HL-60/S4 treated with retinoic acid at 250 ng/mL for 4 days and 3 days (cell line): ENCODE results near the gene CACNA2D3.
"Not testable (repeated sequence)": the region's sequence is repeated elsewhere in the genome, so short reads cannot be mapped to it uniquely, and the experiment has no call there.

ENCODE experiments used
- in situ Hi-C: fragments of 300-500 bp; cut with MboI; formaldehyde crosslinking; loops from 2 replicates; pipeline ENCODE4 v1.7.0; 2022; ENCODE audit warnings: low sequenced_read_pairs

Gene CACNA2D3

GRCh38 chr3:54434756-54435155, 312.4 kb downstream of the CACNA2D3 start:
- in situ Hi-C loops: no loop called here

- in situ Hi-C loops: no loop called here
Measured at GRCh38 chr3:54437271-54437670, 314.9 kb downstream of the CACNA2D3 start.

- in situ Hi-C loops: no loop called here
Measured at GRCh38 chr3:54443561-54444161, 321.3 kb downstream of the CACNA2D3 start.

- in situ Hi-C loops: no loop called here
Measured at GRCh38 chr3:54445630-54446029, 323.3 kb downstream of the CACNA2D3 start.

- in situ Hi-C loops: no loop called here
Measured at GRCh38 chr3:54447427-54447826, 325.1 kb downstream of the CACNA2D3 start.

- in situ Hi-C loops: no loop called here
Measured at GRCh38 chr3:54454806-54455205, 332.5 kb downstream of the CACNA2D3 start.

- in situ Hi-C loops: no loop called here
Measured at GRCh38 chr3:54458357-54458756, 336.0 kb downstream of the CACNA2D3 start.

- in situ Hi-C loops: not testable (repeated sequence)
Measured at GRCh38 chr3:54464554-54464953, 342.2 kb downstream of the CACNA2D3 start.

GRCh38 chr3:54476891-54477290, 354.5 kb downstream of the CACNA2D3 start:
- in situ Hi-C loops: no loop called here

- in situ Hi-C loops: no loop called here
Measured at GRCh38 chr3:54481606-54482365, 359.4 kb downstream of the CACNA2D3 start.

- in situ Hi-C loops: no loop called here
Measured at GRCh38 chr3:54484334-54484733, 362.0 kb downstream of the CACNA2D3 start.

GRCh38 chr3:54486317-54486716, 364.0 kb downstream of the CACNA2D3 start:
- in situ Hi-C loops: no loop called here

- in situ Hi-C loops: no loop called here
Measured at GRCh38 chr3:54488297-54488696, 365.9 kb downstream of the CACNA2D3 start.

- in situ Hi-C loops: no loop called here
Measured at GRCh38 chr3:54494209-54494608, 371.9 kb downstream of the CACNA2D3 start.

GRCh38 chr3:54506603-54507002, 384.3 kb downstream of the CACNA2D3 start:
- in situ Hi-C loops: no loop called here

- in situ Hi-C loops: no loop called here
Measured at GRCh38 chr3:54507876-54508460, 385.6 kb downstream of the CACNA2D3 start.

- in situ Hi-C loops: no loop called here
Measured at GRCh38 chr3:54510506-54510905, 388.2 kb downstream of the CACNA2D3 start.

GRCh38 chr3:54511766-54512365, 389.5 kb downstream of the CACNA2D3 start:
- in situ Hi-C loops: no loop called here

- in situ Hi-C loops: no loop called here
Measured at GRCh38 chr3:54514006-54514405, 391.7 kb downstream of the CACNA2D3 start.

GRCh38 chr3:54514416-54514815, 392.1 kb downstream of the CACNA2D3 start:
- in situ Hi-C loops: no loop called here

GRCh38 chr3:54515441-54516213, 393.3 kb downstream of the CACNA2D3 start:
- in situ Hi-C loops: no loop called here
